NCI-H774 (cell line): ENCODE measurements around the gene SLX4IP.

Source experiments
- DNase-seq: peaks from one replicate; lab custom pipeline; 2025; lab: John Stamatoyannopoulos, UW

SLX4IP gene

GRCh38 chr20:10635476-10636208, 200.5 kb downstream of the SLX4IP start:
- no peak for DNase-seq

- no peak for DNase-seq
Observed at GRCh38 chr20:10636326-10636818, 201.3 kb downstream of the SLX4IP start.

GRCh38 chr20:10637031-10637559, 202.0 kb downstream of the SLX4IP start:
- no peak for DNase-seq

GRCh38 chr20:10637563-10637962, 202.5 kb downstream of the SLX4IP start:
- no peak for DNase-seq

GRCh38 chr20:10639077-10639736, 204.1 kb downstream of the SLX4IP start:
- no peak for DNase-seq

GRCh38 chr20:10639737-10640556, 204.8 kb downstream of the SLX4IP start:
- DNase-seq, result no peak

- DNase-seq, result no peak
Observed at GRCh38 chr20:10640897-10641296, 205.8 kb downstream of the SLX4IP start.

GRCh38 chr20:10641467-10641866, 206.4 kb downstream of the SLX4IP start:
- DNase-seq, result no peak

GRCh38 chr20:10641893-10642292, 206.8 kb downstream of the SLX4IP start:
- DNase-seq, result no peak

- no peak for DNase-seq
Observed at GRCh38 chr20:10642856-10643559, 207.9 kb downstream of the SLX4IP start.

GRCh38 chr20:10643560-10643873, 208.4 kb downstream of the SLX4IP start:
- no peak for DNase-seq

- DNase-seq, result no peak
Observed at GRCh38 chr20:10644458-10645204, 209.5 kb downstream of the SLX4IP start.

GRCh38 chr20:10645205-10645570, 210.1 kb downstream of the SLX4IP start:
- DNase-seq, result no peak

GRCh38 chr20:10646006-10646405, 210.9 kb downstream of the SLX4IP start:
- no peak for DNase-seq

- no peak for DNase-seq
Observed at GRCh38 chr20:10646886-10647420, 211.8 kb downstream of the SLX4IP start.

- no peak for DNase-seq
Observed at GRCh38 chr20:10647471-10647870, 212.4 kb downstream of the SLX4IP start.

GRCh38 chr20:10647909-10648308, 212.8 kb downstream of the SLX4IP start:
- DNase-seq, result no peak

GRCh38 chr20:10648651-10649050, 213.5 kb downstream of the SLX4IP start:
- DNase-seq, result no peak

- no peak for DNase-seq
Observed at GRCh38 chr20:10649080-10649796, 214.1 kb downstream of the SLX4IP start.

- no peak for DNase-seq
Observed at GRCh38 chr20:10649797-10650160, 214.7 kb downstream of the SLX4IP start.
